Karpas-422 (cell line): ENCODE measurements around the gene WEE2. TPM values are rescaled to one million over a fixed set of nuclear protein-coding genes. Genes with fewer than 3 reads are reported as not detected.

ENCODE experiments used
- DNase-seq: peaks from one replicate; pipeline ENCODE4 v3.0.0-alpha.2; 2015
- H2AFZ ChIP-seq: fragments of 200-600 bp; sonication (generic); 2 replicates; pipeline ENCODE4 v1.6.1; 2014; ENCODE audit warnings: antibody characterized with exemption, low read length, mixed read lengths
- H3K27ac ChIP-seq: fragments of 200-600 bp; sonication (generic); 2 replicates; pipeline ENCODE4 v1.5.1; 2014; ENCODE audit warnings: mild to moderate bottlenecking, low read length, moderate library complexity
- H3K27me3 ChIP-seq: fragments of 200-600 bp; sonication (generic); 2 replicates; pipeline ENCODE4 v1.6.1; 2014; ENCODE audit warnings: low read length, mixed read lengths
- H3K36me3 ChIP-seq: fragments of 200-600 bp; sonication (generic); 2 replicates; pipeline ENCODE4 v1.6.1; 2014; ENCODE audit warnings: low read length, mixed read lengths; ENCODE audit not compliant: insufficient read depth
- H3K4me1 ChIP-seq: fragments of 200-600 bp; sonication (generic); 2 replicates; pipeline ENCODE4 v1.6.1; 2014; ENCODE audit warnings: mild to moderate bottlenecking, low read length, mixed read lengths
- H3K4me2 ChIP-seq: fragments of 200-600 bp; sonication (generic); 2 replicates; pipeline ENCODE4 v1.6.1; 2014; ENCODE audit warnings: low read length, low read depth, mild to moderate bottlenecking; ENCODE audit not compliant: poor library complexity, severe bottlenecking
- H3K4me3 ChIP-seq: fragments of 200-600 bp; sonication (generic); 2 replicates; pipeline ENCODE4 v1.5.1; 2014; ENCODE audit warnings: mild to moderate bottlenecking, antibody characterized with exemption, low read length, mixed read lengths
- H3K79me2 ChIP-seq: fragments of 200-600 bp; sonication (generic); 2 replicates; pipeline ENCODE4 v1.6.1; 2014; ENCODE audit warnings: mild to moderate bottlenecking, low read length, mixed read lengths
- H3K9ac ChIP-seq: fragments of 200-600 bp; sonication (generic); 2 replicates; pipeline ENCODE4 v1.6.0; 2014; ENCODE audit warnings: low read length
- H3K9me2 ChIP-seq: fragments of 200-600 bp; sonication (generic), shearing (Covaris generic); replicated peaks from 2 replicates; pipeline ENCODE4 v1.6.0; 2014; ENCODE audit warnings: mild to moderate bottlenecking, low read length, moderate library complexity; ENCODE audit not compliant: insufficient read depth
- H3K9me3 ChIP-seq: fragments of 300-700, 200-600 bp; sonication (generic); 2 replicates; pipeline ENCODE4 v1.6.1; 2014; ENCODE audit warnings: low read length, mixed read lengths
- H4K20me1 ChIP-seq: fragments of 200-600 bp; sonication (generic); 2 replicates; pipeline ENCODE4 v1.6.1; 2014; ENCODE audit warnings: mild to moderate bottlenecking, antibody characterized with exemption, low read length, low read depth; ENCODE audit not compliant: insufficient read depth
- total RNA-seq: library from RNA; depleted of rRNA; stranded (reverse); fragments of >200 nt; shearing (Covaris generic); gene quantifications from 2 replicates; pipeline ENCODE4 v1.2.3, GENCODE V29; 2014; ENCODE audit warnings: low replicate concordance

Gene WEE2
- total RNA-seq, 1 experiment from 2014 or later: not detected

DNA sequence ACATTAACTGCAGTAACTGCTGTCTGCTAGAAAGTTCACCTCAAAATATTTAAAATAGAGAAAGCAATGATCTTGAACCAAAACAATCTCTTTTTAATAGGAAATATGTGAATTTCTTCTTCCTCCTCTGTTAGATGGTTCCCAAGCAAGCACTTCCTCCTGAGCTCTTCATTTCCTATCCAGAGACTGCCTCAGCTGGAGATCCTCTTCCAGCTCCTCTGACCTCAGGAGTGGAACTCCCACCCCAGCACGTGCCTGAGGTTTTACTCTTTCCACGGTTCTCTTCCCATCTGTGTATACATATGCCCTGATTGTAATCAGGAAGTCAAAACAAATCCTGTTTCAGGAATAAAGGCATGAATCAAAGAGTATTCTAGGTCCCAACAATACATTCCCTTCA, 11.8 kb upstream of the WEE2 start:
- no peak for DNase-seq
- Histone ChIP-seq H3K9me2 (no peaks in the 10 kb centered on the region), H3K4me2 (no peak overlapping the region), H3K27me3 (no peaks in the 10 kb centered on the region), H3K9ac (no peak overlapping the region), H3K4me1 (peaks cover 13% of the 10 kb centered on the region), H3K79me2 (no peaks in the 10 kb centered on the region), H3K36me3 (no peaks in the 10 kb centered on the region), H3K9me3 (no peaks in the 10 kb centered on the region), H4K20me1 (peaks cover 16% of the 10 kb centered on the region; the same call in 1 of the 2 replicates), H2AFZ (no peak overlapping the region), H3K27ac (no peak overlapping the region), H3K4me3 (no peak overlapping the region)

- H3K9ac ChIP-seq: no peak overlapping the region
- peaks cover 15% of the 10 kb centered on the region for H3K4me1 ChIP-seq
- no peaks in the 10 kb centered on the region for H3K36me3 ChIP-seq
- no peaks in the 10 kb centered on the region for H3K9me2 ChIP-seq
- no peaks in the 10 kb centered on the region for H3K79me2 ChIP-seq
- H2AFZ ChIP-seq: no peak overlapping the region
- H3K27me3 ChIP-seq: no peaks in the 10 kb centered on the region
- no peak overlapping the region for H3K27ac ChIP-seq
- peaks cover 16% of the 10 kb centered on the region; the same call in 1 of the 2 replicates for H4K20me1 ChIP-seq
- H3K4me2 ChIP-seq: no peak overlapping the region
- no peak overlapping the region for H3K4me3 ChIP-seq
- no peak for DNase-seq
- no peaks in the 10 kb centered on the region for H3K9me3 ChIP-seq
These were observed 10.8 kb upstream of the WEE2 start for GRCh38 chr7:141697211-141697871.

- H3K36me3 ChIP-seq: no peaks in the 10 kb centered on the region
- H4K20me1 ChIP-seq: peaks cover 13% of the 10 kb centered on the region; the same call in 1 of the 2 replicates
- H3K9ac ChIP-seq: no peak overlapping the region
- H3K4me1 ChIP-seq: peaks cover 19% of the 10 kb centered on the region
- H3K9me3 ChIP-seq: no peaks in the 10 kb centered on the region
- H3K4me2 ChIP-seq: no peak overlapping the region
- DNase-seq: peak; percentile 50
- H3K27me3 ChIP-seq: no peaks in the 10 kb centered on the region
- no peaks in the 10 kb centered on the region for H3K79me2 ChIP-seq
- no peak overlapping the region for H3K4me3 ChIP-seq
- H3K9me2 ChIP-seq: no peaks in the 10 kb centered on the region
- no peak overlapping the region for H2AFZ ChIP-seq
- no peak overlapping the region for H3K27ac ChIP-seq
These were observed 9.7 kb upstream of the WEE2 start for GRCh38 chr7:141698247-141699015.

DNA sequence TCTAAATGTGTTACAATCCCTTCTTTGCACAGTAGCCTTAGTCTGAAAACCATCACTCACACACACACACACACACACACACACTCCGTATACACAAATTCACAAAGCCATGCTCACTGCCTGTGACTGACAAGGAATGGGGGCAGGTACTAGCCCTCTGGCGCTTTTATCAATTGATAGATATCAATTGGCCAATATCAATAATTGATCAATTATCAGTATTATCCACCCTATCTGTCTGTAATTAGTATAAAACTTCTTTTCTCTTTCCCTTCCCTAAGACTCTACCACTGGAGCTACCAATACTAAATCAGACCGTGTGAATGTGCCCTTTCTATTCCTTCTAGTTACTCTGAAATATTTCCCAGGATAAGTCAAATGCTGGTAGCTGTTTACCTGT, 8.3 kb upstream of the WEE2 start:
- Histone ChIP-seq H3K9me2 (no peaks in the 10 kb centered on the region), H3K79me2 (no peaks in the 10 kb centered on the region), H3K4me1 (peaks cover 19% of the 10 kb centered on the region), H3K4me2 (no peak overlapping the region), H3K36me3 (no peaks in the 10 kb centered on the region), H3K27me3 (no peaks in the 10 kb centered on the region), H4K20me1 (peaks cover 13% of the 10 kb centered on the region; the same call in 1 of the 2 replicates), H3K4me3 (no peak overlapping the region), H3K27ac (no peak overlapping the region), H2AFZ (no peak overlapping the region), H3K9ac (no peak overlapping the region), H3K9me3 (no peaks in the 10 kb centered on the region)
- no peak for DNase-seq

- Histone ChIP-seq H3K9ac (0 out of 2 replicates have a peak overlapping the region, but pooled peaks have one; percentile 58), H4K20me1 (peaks cover 13% of the 10 kb centered on the region; the same call in 1 of the 2 replicates), H3K27me3 (no peaks in the 10 kb centered on the region), H3K4me3 (peak overlapping the region; percentile 64; the same call in 1 of the 2 replicates), H3K9me3 (no peaks in the 10 kb centered on the region), H3K4me1 (peaks cover 19% of the 10 kb centered on the region), H3K4me2 (peak overlapping the region; percentile 74), H3K79me2 (no peaks in the 10 kb centered on the region), H3K9me2 (no peaks in the 10 kb centered on the region), H2AFZ (no peak overlapping the region), H3K36me3 (no peaks in the 10 kb centered on the region), H3K27ac (no peak overlapping the region)
- DNase-seq: no peak
These were observed 7.8 kb upstream of the WEE2 start for GRCh38 chr7:141700296-141700847.

DNA sequence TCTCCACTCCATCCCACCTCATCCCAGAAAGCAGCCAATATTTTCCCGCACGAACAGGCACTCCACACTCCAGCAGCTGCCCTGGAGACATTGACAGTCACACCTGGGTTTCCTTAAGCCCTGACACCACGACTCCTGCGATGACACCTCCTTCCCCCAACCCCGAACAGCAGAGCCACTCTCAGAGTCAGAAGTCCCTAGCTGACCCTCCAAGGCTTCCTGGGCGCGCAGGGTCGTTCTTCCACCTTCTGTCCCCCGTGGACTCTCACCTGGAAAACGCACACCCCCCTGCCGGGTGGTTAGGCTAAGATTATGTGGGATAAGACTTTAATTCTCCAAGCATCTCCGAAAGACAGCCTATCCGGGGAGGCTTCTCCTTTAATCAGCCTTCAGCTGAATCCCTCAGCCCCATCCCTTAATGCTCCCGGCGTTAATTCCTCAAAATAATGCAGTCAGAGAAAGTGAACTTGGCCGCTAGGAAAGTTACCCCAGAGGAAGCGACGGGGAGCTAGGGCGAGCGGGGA, 7.2 kb upstream of the WEE2 start:
- Histone ChIP-seq H3K9me2 (no peaks in the 10 kb centered on the region), H2AFZ (no peak overlapping the region), H3K36me3 (no peaks in the 10 kb centered on the region), H4K20me1 (peaks cover 11% of the 10 kb centered on the region; the same call in 1 of the 2 replicates), H3K9me3 (no peaks in the 10 kb centered on the region), H3K9ac (peak overlapping the region; percentile 58), H3K27me3 (no peaks in the 10 kb centered on the region), H3K4me2 (peak overlapping the region; percentile 74), H3K79me2 (no peaks in the 10 kb centered on the region), H3K4me1 (peaks cover 19% of the 10 kb centered on the region), H3K4me3 (peak overlapping the region; percentile 64), H3K27ac (no peak overlapping the region)
- DNase-seq: no peak

- Histone ChIP-seq H3K9me3 (no peaks in the 10 kb centered on the region), H3K4me1 (peaks cover 19% of the 10 kb centered on the region), H2AFZ (peak overlapping the region; percentile 87; the same call in 1 of the 2 replicates), H3K4me2 (peak overlapping the region; percentile 80), H3K9me2 (no peaks in the 10 kb centered on the region), H3K9ac (peak overlapping the region; percentile 72), H3K36me3 (no peaks in the 10 kb centered on the region), H3K27ac (no peak overlapping the region), H3K27me3 (no peaks in the 10 kb centered on the region), H3K79me2 (no peaks in the 10 kb centered on the region), H3K4me3 (peak overlapping the region; percentile 75), H4K20me1 (peaks cover 8% of the 10 kb centered on the region; the same call in 1 of the 2 replicates)
- DNase-seq: peak; percentile 75
These were observed 6.6 kb upstream of the WEE2 start for GRCh38 chr7:141701489-141702046.
